HepG2 (cell line): Measurements from ENCODE around the gene BABAM1. TPM values are rescaled to one million over a fixed set of nuclear protein-coding genes. Genes with fewer than 3 reads are reported as not detected.

Experiments used
- ARID5B ChIP-seq: IDR thresholded peaks from 2 replicates; pipeline ENCODE4 v1.4.0; 2020; ENCODE audit warnings: mild to moderate bottlenecking, missing genetic modification reagents
- FIP1L1 ChIP-seq: fragments of 200-400 bp; formaldehyde crosslinking; IDR thresholded peaks from 2 replicates; pipeline ENCODE4 v1.6.1; 2018; ENCODE audit warnings: low read depth, mild to moderate bottlenecking, low read length, moderate library complexity, borderline replicate concordance; ENCODE audit not compliant: insufficient read depth
- FOXA3 ChIP-seq: IDR thresholded peaks from 2 replicates; pipeline ENCODE4 v1.6.1; 2016; ENCODE audit warnings: missing genetic modification reagents, missing compliant biosample characterization
- GABPA ChIP-seq, 2 experiments: IDR thresholded peaks; 2 replicates each; pipeline ENCODE4 v1.6.1; 2011 to 2016; ENCODE audit warnings: low read depth in 2 of 2, low read length in 1 of 2, missing biosample characterization in 1 of 2, missing genetic modification characterization in 1 of 2
- GMEB1 ChIP-seq: sonication (generic); formaldehyde crosslinking; IDR thresholded peaks from 2 replicates; pipeline ENCODE4 v1.5.1; 2020; ENCODE audit warnings: missing genetic modification reagents, mild to moderate bottlenecking, borderline replicate concordance
- HHEX ChIP-seq: IDR thresholded peaks from 2 replicates; pipeline ENCODE4 v1.6.1; 2016; ENCODE audit warnings: control low read depth
- KDM4B ChIP-seq: sonication (generic); formaldehyde crosslinking; IDR thresholded peaks from 2 replicates; pipeline ENCODE4 v1.4.0; 2020; ENCODE audit warnings: missing genetic modification reagents
- KDM5A ChIP-seq: fragments of 200-600 bp; sonication (generic); IDR thresholded peaks from 2 replicates; pipeline ENCODE4 v1.7.0; 2018; ENCODE audit warnings: antibody characterized with exemption, mild to moderate bottlenecking, low read length, borderline replicate concordance
- KLF6 ChIP-seq: IDR thresholded peaks from 2 replicates; pipeline ENCODE4 v1.8.0; 2016; ENCODE audit warnings: missing biosample characterization, missing genetic modification reagents
- MYC ChIP-seq: sonication (generic); formaldehyde crosslinking; IDR thresholded peaks from 2 replicates; pipeline ENCODE4 v1.9.0; 2021; ENCODE audit warnings: missing genetic modification reagents, borderline replicate concordance
- PAX8 ChIP-seq: sonication (generic); formaldehyde crosslinking; IDR thresholded peaks from 2 replicates; pipeline ENCODE4 v1.8.0; 2022; ENCODE audit warnings: mild to moderate bottlenecking, missing genetic modification reagents, borderline replicate concordance
- PCBP2 ChIP-seq: fragments of 200-400 bp; formaldehyde crosslinking; optimal IDR thresholded peaks from 2 replicates; pipeline ENCODE3; 2018; ENCODE audit warnings: low read length, low read depth; ENCODE audit not compliant: poor library complexity, severe bottlenecking
- PITX1 ChIP-seq: sonication (generic); formaldehyde crosslinking; IDR thresholded peaks from 2 replicates; pipeline ENCODE4 v1.5.1; 2020; ENCODE audit warnings: mild to moderate bottlenecking, missing genetic modification reagents
- POLR2A ChIP-seq, 2 experiments: IDR thresholded peaks; 2 replicates each; pipeline ENCODE4 v1.6.1; 2011; ENCODE audit warnings: low read depth in 2 of 2, low read length in 2 of 2, mild to moderate bottlenecking in 1 of 2, moderate library complexity in 1 of 2; ENCODE audit not compliant: insufficient read depth in 1 of 2
- ZNF256 ChIP-seq: sonication (generic); formaldehyde crosslinking; conservative IDR thresholded peaks from 2 replicates; pipeline ENCODE4 v1.4.0; 2020; ENCODE audit warnings: missing genetic modification reagents
- ZNF350 ChIP-seq: sonication (generic); formaldehyde crosslinking; IDR thresholded peaks from 2 replicates; pipeline ENCODE4 v1.4.0; 2020; ENCODE audit warnings: mild to moderate bottlenecking, low read depth, missing genetic modification reagents, borderline replicate concordance
- ZNF362 ChIP-seq: sonication (generic); formaldehyde crosslinking; IDR thresholded peaks from 2 replicates; pipeline ENCODE4 v1.4.0; 2020; ENCODE audit warnings: missing genetic modification reagents, mild to moderate bottlenecking, borderline replicate concordance
- ZNF687 ChIP-seq: sonication (generic); formaldehyde crosslinking; IDR thresholded peaks from 2 replicates; pipeline ENCODE4 v1.5.1; 2020; ENCODE audit warnings: mild to moderate bottlenecking, missing genetic modification reagents, moderate library complexity
- polyA plus RNA-seq, 8 experiments: library from polyadenylated mRNA; depleted of rRNA in 3 of 8; stranded (reverse) in 7 of 8; unstranded in 1 of 8; fragments of >200 nt; fragmentation: Illumina TruSeq in 4 of 8; extraction: Trizol in 4 of 8; gene quantifications; 2 replicates each; pipeline versions ENCODE4 v1.2.1 to v1.2.3, GENCODE V29; 2011 to 2016; ENCODE audit warnings: low read depth in 4 of 8, missing spikeins in 1 of 8, mixed read lengths in 1 of 8; ENCODE audit not compliant: insufficient read depth in 1 of 8
- total RNA-seq, 5 experiments: library from RNA; depleted of rRNA; stranded (reverse); fragments of >200 nt; fragmentation: Illumina TruSeq; extraction: Trizol; gene quantifications; 2 replicates each; pipeline ENCODE4 v1.2.3, GENCODE V29; 2016; ENCODE audit warnings: low read depth in 1 of 5

BABAM1 gene
- total and polyA plus RNA-seq, 2 of the 13 experiments (the other 11 are each of a cell fraction or from before 2014, with no cell fraction given): 70.0 to 82.0 TPM

- TF ChIP-seq FOXA3 (CRISPR knock-in tag) (peak; percentile 52; the same call in 1 of the 2 replicates), ZNF256 (CRISPR knock-in tag) (no peak), KLF6 (CRISPR knock-in tag) (no peak), GMEB1 (CRISPR knock-in tag) (no peak), MYC (peak; percentile 28; the same call in 1 of the 2 replicates), FIP1L1 (no peak), ZNF350 (CRISPR knock-in tag) (0 out of 2 replicates have a peak, but pooled peaks have one; percentile 58), PAX8 (CRISPR knock-in tag) (no peak), ARID5B (CRISPR knock-in tag) (peak; percentile 43; the same call in 1 of the 2 replicates), ZNF687 (CRISPR knock-in tag) (peak; percentile 94), KDM4B (CRISPR knock-in tag) (peak; percentile 45; the same call in 1 of the 2 replicates), PITX1 (CRISPR knock-in tag) (peak; percentile 82), PCBP2 (peak; percentile 17), POLR2A (IDR thresholded peaks at IDR 0.05; ENCODE audit: insufficient read depth in 1 of 2, low read depth in 2 of 2, low read length in 2 of 2) (peak in 1 of 2 experiments; percentile 27; a peak in 1 of 4 replicates), KDM5A (no peak), ZNF362 (CRISPR knock-in tag) (peak; percentile 97), HHEX (CRISPR knock-in tag) (no peak), GABPA (IDR thresholded peaks at IDR 0.05; ENCODE audit: low read depth, low read length) (peak; percentile 73), GABPA (CRISPR knock-in tag; IDR thresholded peaks at IDR 0.05; ENCODE audit: low read depth) (peak; percentile 88)
Observed at GRCh38 chr19:17240062-17240752, 27.0 kb upstream of the BABAM1 start (continued).
